Bronchial epithelial cell (primary cell): Measurements from ENCODE around the gene TESPA1. TPM values are rescaled to one million over a fixed set of nuclear protein-coding genes. Genes with fewer than 3 reads are reported as not detected.

Experiments
- DNase-seq: peaks from one replicate; pipeline ENCODE4 v3.0.0-alpha.2; 2010; ENCODE audit warnings: low read depth
- FAIRE-seq: peaks from 2 replicates; lab custom pipeline; 2011; peaks lifted over from hg19 to GRCh38; lab: Jason Lieb, UNC
- H3K27me3 ChIP-seq: 2 replicates; pipeline ENCODE4 v1.5.1; 2011; ENCODE audit warnings: low read length; ENCODE audit not compliant: control insufficient read depth, insufficient read depth
- H3K36me3 ChIP-seq: 2 replicates; pipeline ENCODE4 v1.5.1; 2011; ENCODE audit warnings: low read length; ENCODE audit not compliant: control insufficient read depth, insufficient read depth
- H3K4me3 ChIP-seq: 2 replicates; pipeline ENCODE4 v1.5.1; 2011; ENCODE audit warnings: mild to moderate bottlenecking, low read depth, low read length, control low read depth
- total RNA-seq: library from RNA; depleted of rRNA; stranded (reverse); fragments of >200 nt; gene quantifications from 2 replicates; pipeline ENCODE4 v1.2.1, GENCODE V29; 2014
- TF ChIP-seq, protein P1 (sequence below): IDR thresholded peaks from 2 replicates; pipeline ENCODE4 v1.5.1; 2011; ENCODE audit warnings: mild to moderate bottlenecking, moderate library complexity, low read length, control low read depth, inconsistent platforms; ENCODE audit not compliant: insufficient read depth, severe bottlenecking

Gene TESPA1
- total RNA-seq, 1 donor from 2014 or later = not detected

DNA sequence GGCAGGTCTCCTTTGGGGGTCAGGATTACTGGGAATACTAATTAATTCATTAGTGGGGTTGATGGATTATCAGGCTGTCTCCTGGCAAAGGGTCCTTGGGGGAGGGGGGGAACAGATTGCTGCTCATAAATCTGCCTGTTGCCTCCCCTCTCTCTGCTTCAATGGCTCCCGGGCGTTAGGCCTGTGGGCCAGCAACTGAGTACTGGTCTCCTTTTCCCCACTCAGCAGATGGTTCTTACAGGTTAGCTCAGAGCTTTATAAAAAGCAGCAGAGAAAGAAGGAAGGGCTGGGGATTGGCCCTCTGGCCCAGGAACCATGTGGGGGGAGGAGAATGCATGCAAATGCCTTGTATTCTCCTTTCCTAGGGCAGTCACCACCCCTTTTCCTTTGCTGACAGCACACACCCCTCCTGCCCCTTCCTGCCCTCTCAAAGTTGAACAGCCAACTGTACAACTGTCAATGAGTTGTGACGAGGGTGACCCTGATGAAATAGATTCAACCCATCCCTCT is 32.9 kb upstream of the TESPA1 start:
- H3K36me3 ChIP-seq = no peaks in the 10 kb centered on the region
- DNase-seq (no peak), FAIRE-seq (no peak)
- no peaks in the 10 kb centered on the region for H3K27me3 ChIP-seq
- no peak overlapping the region for H3K4me3 ChIP-seq
- TF ChIP-seq, protein P1, sequence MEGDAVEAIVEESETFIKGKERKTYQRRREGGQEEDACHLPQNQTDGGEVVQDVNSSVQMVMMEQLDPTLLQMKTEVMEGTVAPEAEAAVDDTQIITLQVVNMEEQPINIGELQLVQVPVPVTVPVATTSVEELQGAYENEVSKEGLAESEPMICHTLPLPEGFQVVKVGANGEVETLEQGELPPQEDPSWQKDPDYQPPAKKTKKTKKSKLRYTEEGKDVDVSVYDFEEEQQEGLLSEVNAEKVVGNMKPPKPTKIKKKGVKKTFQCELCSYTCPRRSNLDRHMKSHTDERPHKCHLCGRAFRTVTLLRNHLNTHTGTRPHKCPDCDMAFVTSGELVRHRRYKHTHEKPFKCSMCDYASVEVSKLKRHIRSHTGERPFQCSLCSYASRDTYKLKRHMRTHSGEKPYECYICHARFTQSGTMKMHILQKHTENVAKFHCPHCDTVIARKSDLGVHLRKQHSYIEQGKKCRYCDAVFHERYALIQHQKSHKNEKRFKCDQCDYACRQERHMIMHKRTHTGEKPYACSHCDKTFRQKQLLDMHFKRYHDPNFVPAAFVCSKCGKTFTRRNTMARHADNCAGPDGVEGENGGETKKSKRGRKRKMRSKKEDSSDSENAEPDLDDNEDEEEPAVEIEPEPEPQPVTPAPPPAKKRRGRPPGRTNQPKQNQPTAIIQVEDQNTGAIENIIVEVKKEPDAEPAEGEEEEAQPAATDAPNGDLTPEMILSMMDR = no peak

DNA sequence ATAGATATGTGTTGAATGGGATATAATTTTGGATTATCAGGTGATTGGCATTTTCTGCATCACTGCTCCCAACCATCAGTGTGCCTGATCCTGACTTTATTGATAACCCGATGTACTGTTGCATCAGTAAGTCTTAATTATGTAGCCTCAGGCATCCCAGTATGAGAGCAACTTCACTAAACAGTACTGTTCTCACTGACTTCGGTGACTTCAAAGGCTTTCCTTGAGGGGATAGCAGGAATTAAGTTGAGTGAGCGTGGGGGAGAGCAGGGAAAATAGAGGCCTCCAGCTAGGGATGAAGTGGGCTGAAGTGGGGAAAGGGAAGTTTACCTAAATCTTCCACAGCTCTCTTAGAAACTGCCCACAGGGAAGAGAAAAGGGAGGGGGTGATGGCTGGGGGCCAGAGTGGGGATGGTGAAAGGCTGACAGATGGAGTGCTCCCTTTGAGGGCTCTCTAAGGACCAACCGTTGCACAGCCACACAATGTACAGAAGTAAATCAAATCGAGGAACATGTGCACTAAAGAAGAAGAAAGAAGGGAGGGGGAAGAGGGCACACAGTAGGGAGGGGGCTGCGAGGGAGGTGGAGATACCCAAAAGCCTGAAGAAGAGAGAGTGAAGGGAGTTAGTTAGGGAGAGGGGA is 24.5 kb upstream of the TESPA1 start:
- H3K4me3 ChIP-seq = no peak overlapping the region
- TF ChIP-seq, protein P1 = no peak
- no peaks in the 10 kb centered on the region for H3K27me3 ChIP-seq
- DNase-seq (no peak), FAIRE-seq (no peak)
- H3K36me3 ChIP-seq = no peaks in the 10 kb centered on the region

DNA sequence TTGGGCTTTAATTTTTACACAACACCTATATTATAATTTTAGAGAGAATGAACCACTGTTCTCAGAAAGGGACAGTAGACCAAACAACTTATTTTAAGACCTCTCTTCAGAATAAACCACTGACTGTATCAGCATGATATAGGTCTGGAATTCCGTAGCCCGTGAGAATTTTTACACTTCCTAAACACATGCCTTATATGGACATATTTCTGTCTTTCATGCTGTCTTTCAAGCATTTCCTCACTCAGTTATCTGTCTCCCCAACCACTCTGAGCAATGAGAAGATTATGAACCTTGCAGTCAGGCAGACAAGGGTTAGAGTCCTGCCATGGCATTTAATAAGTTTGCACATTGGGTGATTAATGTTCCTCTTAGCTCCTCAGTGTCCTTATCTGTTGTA is 17.8 kb upstream of the TESPA1 start:
- no peak for FAIRE-seq
- Histone ChIP-seq H3K36me3 (no peaks in the 10 kb centered on the region), H3K27me3 (no peaks in the 10 kb centered on the region), H3K4me3 (no peak overlapping the region)
- TF ChIP-seq, protein P1 = no peak
- DNase-seq = no peak

DNA sequence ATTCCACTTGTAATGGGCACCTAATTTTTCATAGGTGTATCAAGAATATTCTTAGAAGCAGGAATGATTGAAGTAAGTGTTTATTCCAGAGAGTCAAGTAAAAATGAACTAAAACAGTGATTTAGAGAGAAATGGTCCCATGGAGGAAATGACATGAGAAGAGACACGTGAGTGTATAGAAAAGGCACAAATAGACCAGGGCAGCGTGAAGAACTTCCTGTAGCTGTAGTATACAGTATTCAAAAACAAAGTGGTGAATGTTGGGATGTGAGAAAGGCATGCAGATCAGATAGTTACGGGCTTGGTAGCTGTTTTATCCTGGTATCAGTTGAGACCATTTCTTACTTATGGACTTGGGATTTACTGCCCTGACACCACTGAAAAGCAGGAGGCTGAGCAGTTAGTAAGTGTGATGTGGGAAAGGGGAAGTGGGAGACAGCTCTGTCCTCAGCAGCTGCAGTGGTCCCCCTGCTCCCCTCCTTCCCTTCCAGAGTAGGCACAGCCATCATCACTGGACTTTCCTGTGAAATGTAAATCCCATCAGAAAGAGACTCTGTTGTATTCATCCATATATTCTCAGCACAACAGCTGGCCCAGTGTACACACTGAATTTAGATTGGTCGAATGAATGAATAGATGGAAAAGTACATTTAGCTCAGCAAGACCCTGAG is 16.8 kb upstream of the TESPA1 start:
- no peak for FAIRE-seq
- no peak for DNase-seq
- Histone ChIP-seq H3K27me3 (no peaks in the 10 kb centered on the region), H3K4me3 (no peak overlapping the region), H3K36me3 (no peaks in the 10 kb centered on the region)
- TF ChIP-seq, protein P1 = no peak

DNA sequence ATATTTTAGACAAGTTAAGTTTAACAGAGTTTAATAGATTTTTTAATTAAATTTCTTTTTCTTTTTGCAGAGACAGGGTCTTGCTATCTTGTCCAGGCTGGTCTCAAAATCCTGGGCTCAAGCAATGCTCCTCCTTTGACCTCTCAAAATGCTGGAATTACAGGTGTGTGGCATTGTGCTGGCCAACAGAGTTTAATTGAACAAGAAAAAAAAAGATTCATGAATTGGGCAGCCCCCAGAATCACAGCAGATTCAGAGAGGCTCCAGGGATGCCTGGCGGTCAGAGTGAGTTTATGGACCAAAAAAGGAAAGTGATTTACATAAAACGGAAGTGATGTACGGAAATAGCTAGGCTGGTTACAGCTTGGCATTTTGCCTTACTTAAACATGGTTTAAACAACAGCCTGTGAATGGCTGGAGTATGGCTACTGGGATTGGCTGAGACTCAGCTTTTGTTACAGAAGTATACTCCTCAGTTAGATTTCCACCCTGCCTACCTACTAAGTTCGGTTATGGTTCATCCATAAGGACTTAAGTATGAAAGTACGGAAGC is 14.5 kb upstream of the TESPA1 start:
- TF ChIP-seq, protein P1 = no peak
- H3K36me3 ChIP-seq = no peaks in the 10 kb centered on the region
- no peak for FAIRE-seq
- no peaks in the 10 kb centered on the region for H3K27me3 ChIP-seq
- no peak overlapping the region for H3K4me3 ChIP-seq
- no peak for DNase-seq
